Measurements from ENCODE around the gene PEX6.

DNA sequence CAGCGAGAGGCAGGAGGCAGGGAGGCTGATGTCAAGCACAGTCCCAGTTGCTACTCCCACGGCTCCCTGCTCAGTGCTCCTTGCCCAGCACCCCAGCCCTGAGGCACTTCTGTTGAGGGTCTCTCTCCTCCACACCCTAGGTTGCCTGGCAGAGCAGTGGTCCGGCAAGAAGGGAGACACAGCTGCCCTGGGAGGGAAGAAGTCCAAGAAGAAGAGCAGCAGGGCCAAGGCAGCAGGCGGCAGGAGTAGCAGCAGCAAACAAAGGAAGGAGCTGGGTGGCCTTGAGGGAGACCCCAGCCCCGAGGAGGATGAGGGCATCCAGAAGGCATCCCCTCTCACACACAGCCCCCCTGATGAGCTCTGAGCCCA, 40.6 kb downstream of the PEX6 start:
- TF ChIP-seq, protein P1, sequence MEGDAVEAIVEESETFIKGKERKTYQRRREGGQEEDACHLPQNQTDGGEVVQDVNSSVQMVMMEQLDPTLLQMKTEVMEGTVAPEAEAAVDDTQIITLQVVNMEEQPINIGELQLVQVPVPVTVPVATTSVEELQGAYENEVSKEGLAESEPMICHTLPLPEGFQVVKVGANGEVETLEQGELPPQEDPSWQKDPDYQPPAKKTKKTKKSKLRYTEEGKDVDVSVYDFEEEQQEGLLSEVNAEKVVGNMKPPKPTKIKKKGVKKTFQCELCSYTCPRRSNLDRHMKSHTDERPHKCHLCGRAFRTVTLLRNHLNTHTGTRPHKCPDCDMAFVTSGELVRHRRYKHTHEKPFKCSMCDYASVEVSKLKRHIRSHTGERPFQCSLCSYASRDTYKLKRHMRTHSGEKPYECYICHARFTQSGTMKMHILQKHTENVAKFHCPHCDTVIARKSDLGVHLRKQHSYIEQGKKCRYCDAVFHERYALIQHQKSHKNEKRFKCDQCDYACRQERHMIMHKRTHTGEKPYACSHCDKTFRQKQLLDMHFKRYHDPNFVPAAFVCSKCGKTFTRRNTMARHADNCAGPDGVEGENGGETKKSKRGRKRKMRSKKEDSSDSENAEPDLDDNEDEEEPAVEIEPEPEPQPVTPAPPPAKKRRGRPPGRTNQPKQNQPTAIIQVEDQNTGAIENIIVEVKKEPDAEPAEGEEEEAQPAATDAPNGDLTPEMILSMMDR (IDR thresholded peaks at IDR 0.05; ENCODE audit: low read length): no peak
- TF ChIP-seq EZH2phosphoT487 (IDR thresholded peaks at IDR 0.05; ENCODE audit: low read length): no peak

All from MM.1S (cell line).